IMR-90 (cell line): ENCODE results near the gene CWC22. TPM values are rescaled to one million over a fixed set of nuclear protein-coding genes. Genes with fewer than 3 reads are reported as not detected.

Experiments
- ATAC-seq: fragments of 200-7000 bp; cut with Tn5 transposase; 2 replicates; pipeline ENCODE4 v1.9.1; 2020; ENCODE audit warnings: low read depth, mild to moderate bottlenecking, moderate library complexity
- BruUV-seq: library from RNA; stranded (reverse); fragments of 400-500 nt; replicated peaks from 2 replicates; lab custom pipeline; 2021; lab: Mats Ljungman, UMichigan
- CTCF ChIA-PET: fragments of 300-600 bp; formaldehyde crosslinking; extraction: SDS; loops from one replicate; lab custom pipeline; 2021; ENCODE audit warnings: antibody characterized with exemption; lab: Yijun Ruan, JAX
- POLR2A ChIA-PET: fragments of 300-600 bp; sonication (Branson Sonifier 250); formaldehyde crosslinking; loops from one replicate; lab custom pipeline; 2022; ENCODE audit warnings: antibody characterized with exemption; ENCODE audit not compliant: unreplicated experiment; lab: Charles Lee
- DNase-seq: peaks from one replicate; pipeline ENCODE4 v3.0.0; 2013
- H2AFZ ChIP-seq: replicated peaks from 2 replicates; pipeline ENCODE3; 2013; ENCODE audit warnings: low read length, mild to moderate bottlenecking; ENCODE audit not compliant: poor library complexity
- H2AK5ac ChIP-seq: 2 replicates; pipeline ENCODE4 v1.6.1; 2013; ENCODE audit warnings: low read depth, low read length, inconsistent platforms
- H2AK9ac ChIP-seq: replicated peaks from 2 replicates; pipeline ENCODE3; 2013; ENCODE audit warnings: mild to moderate bottlenecking, low read depth, low read length, moderate library complexity; ENCODE audit not compliant: poor library complexity
- H2BK120ac ChIP-seq: 2 replicates; pipeline ENCODE4 v1.6.1; 2013; ENCODE audit warnings: low read depth, low read length, inconsistent platforms
- H2BK15ac ChIP-seq: 3 replicates; pipeline ENCODE4 v1.6.1; 2013; ENCODE audit warnings: low read depth, low read length, inconsistent platforms
- H2BK20ac ChIP-seq: 2 replicates; pipeline ENCODE4 v1.6.1; 2013; ENCODE audit warnings: low read depth, mild to moderate bottlenecking, inconsistent platforms, low read length, moderate library complexity
- H2BK5ac ChIP-seq: 2 replicates; pipeline ENCODE4 v1.6.1; 2013; ENCODE audit warnings: mild to moderate bottlenecking, low read depth, low read length, inconsistent platforms; ENCODE audit not compliant: poor library complexity, severe bottlenecking
- H3K14ac ChIP-seq: replicated peaks from 2 replicates; pipeline ENCODE4 v1.6.1; 2013; ENCODE audit warnings: low read depth, low read length, inconsistent platforms
- H3K18ac ChIP-seq: 2 replicates; pipeline ENCODE4 v1.6.1; 2013; ENCODE audit warnings: low read depth, low read length, control low read depth
- H3K23ac ChIP-seq: 2 replicates; pipeline ENCODE4 v1.6.1; 2013; ENCODE audit warnings: low read depth, low read length, inconsistent platforms
- H3K27ac ChIP-seq: 2 replicates; pipeline ENCODE4 v1.5.1; 2013; ENCODE audit warnings: mild to moderate bottlenecking, control low read depth, low read length; ENCODE audit not compliant: insufficient read depth
- H3K27me3 ChIP-seq: 2 replicates; pipeline ENCODE4 v1.6.1; 2013; ENCODE audit warnings: low read length; ENCODE audit not compliant: control insufficient read depth, insufficient read depth
- H3K36me3 ChIP-seq: 2 replicates; pipeline ENCODE4 v1.6.1; 2013; ENCODE audit warnings: low read length, mixed read lengths; ENCODE audit not compliant: control insufficient read depth, insufficient read depth
- H3K4ac ChIP-seq: 2 replicates; pipeline ENCODE4 v1.6.1; 2013; ENCODE audit warnings: low read depth, low read length, inconsistent platforms
- H3K4me1 ChIP-seq: 2 replicates; pipeline ENCODE4 v1.6.1; 2013; ENCODE audit warnings: low read length, mixed read lengths; ENCODE audit not compliant: control insufficient read depth, insufficient read depth
- H3K4me2 ChIP-seq: 2 replicates; pipeline ENCODE4 v1.6.1; 2013; ENCODE audit warnings: low read depth, mild to moderate bottlenecking, control low read depth, low read length, moderate library complexity
- H3K4me3 ChIP-seq: 2 replicates; pipeline ENCODE4 v1.5.1; 2013; ENCODE audit warnings: low read depth, mild to moderate bottlenecking, control low read depth, low read length, moderate library complexity; ENCODE audit not compliant: insufficient read depth
- H3K56ac ChIP-seq: 2 replicates; pipeline ENCODE4 v1.6.1; 2013; ENCODE audit warnings: low read length, inconsistent platforms; ENCODE audit not compliant: insufficient read depth; ENCODE audit errors: extremely low read depth
- H3K79me1 ChIP-seq, 2 experiments: 2 replicates each; pipeline ENCODE4 v1.6.1; 2013; ENCODE audit warnings: low read length in 2 of 2, inconsistent platforms in 1 of 2, low read depth in 1 of 2
- H3K9ac ChIP-seq: 2 replicates; pipeline ENCODE4 v1.6.1; 2013; ENCODE audit warnings: low read depth, low read length, control low read depth
- H3K9me1 ChIP-seq: 2 replicates; pipeline ENCODE4 v1.6.1; 2013; ENCODE audit warnings: low read length, inconsistent platforms; ENCODE audit not compliant: insufficient read depth
- H3K9me3 ChIP-seq: 2 replicates; pipeline ENCODE4 v1.6.1; 2013; ENCODE audit warnings: low read length; ENCODE audit not compliant: control insufficient read depth, insufficient read depth
- H4K20me1 ChIP-seq: 2 replicates; pipeline ENCODE4 v1.6.1; 2013; ENCODE audit warnings: low read length, inconsistent platforms; ENCODE audit not compliant: insufficient read depth
- H4K5ac ChIP-seq: 2 replicates; pipeline ENCODE4 v1.6.1; 2013; ENCODE audit warnings: mild to moderate bottlenecking, low read depth, low read length, control low read depth
- H4K8ac ChIP-seq, 2 experiments: 2 replicates each; pipeline ENCODE4 v1.6.1; 2013; ENCODE audit warnings: low read depth in 2 of 2, low read length in 2 of 2, control low read depth in 1 of 2, inconsistent platforms in 1 of 2
- H4K91ac ChIP-seq: 2 replicates; pipeline ENCODE4 v1.6.1; 2013; ENCODE audit warnings: low read depth, low read length, inconsistent platforms; ENCODE audit not compliant: insufficient read depth
- BHLHE40 ChIP-seq: fragments of 150-350 bp; IDR thresholded peaks from 2 replicates; pipeline ENCODE4 v1.6.1; 2016; ENCODE audit warnings: mild to moderate bottlenecking, low read depth, low read length
- CEBPB ChIP-seq: IDR thresholded peaks from 2 replicates; pipeline ENCODE4 v1.6.1; 2012; ENCODE audit warnings: low read depth, low read length, improper control_type of control experiment
- CHD1 ChIP-seq: IDR thresholded peaks from 2 replicates; pipeline ENCODE4 v1.6.1; 2012; ENCODE audit warnings: low read depth, low read length, improper control_type of control experiment
- FOS ChIP-seq: fragments of 150-350 bp; IDR thresholded peaks from 2 replicates; pipeline ENCODE4 v1.6.1; 2016; ENCODE audit warnings: low read depth, low read length
- MAFK ChIP-seq: IDR thresholded peaks from 2 replicates; pipeline ENCODE4 v1.6.1; 2012; ENCODE audit warnings: low read depth, low read length, improper control_type of control experiment
- MAZ ChIP-seq: IDR thresholded peaks from 2 replicates; pipeline ENCODE4 v1.6.1; 2012; ENCODE audit warnings: low read depth, mild to moderate bottlenecking, low read length, improper control_type of control experiment, moderate library complexity, borderline replicate concordance
- MXI1 ChIP-seq: IDR thresholded peaks from 2 replicates; pipeline ENCODE4 v1.6.1; 2012; ENCODE audit warnings: low read depth, mild to moderate bottlenecking, low read length, moderate library complexity, borderline replicate concordance
- NFE2L2 ChIP-seq: fragments of 150-350 bp; IDR thresholded peaks from 2 replicates; pipeline ENCODE4 v1.6.1; 2016; ENCODE audit warnings: low read depth, mild to moderate bottlenecking, low read length
- POLR2A ChIP-seq: IDR thresholded peaks from 2 replicates; pipeline ENCODE4 v1.6.1; 2012; ENCODE audit warnings: mild to moderate bottlenecking, low read depth, low read length
- RAD21 ChIP-seq: IDR thresholded peaks from 2 replicates; pipeline ENCODE4 v1.6.1; 2012; ENCODE audit warnings: low read length, improper control_type of control experiment
- RCOR1 ChIP-seq: IDR thresholded peaks from 2 replicates; pipeline ENCODE4 v1.6.1; 2012; ENCODE audit warnings: mild to moderate bottlenecking, low read length, improper control_type of control experiment; ENCODE audit not compliant: insufficient replicate concordance
- RFX5 ChIP-seq: IDR thresholded peaks from 2 replicates; pipeline ENCODE4 v1.8.0; 2012; ENCODE audit warnings: low read depth, mild to moderate bottlenecking, low read length, moderate library complexity
- SMC3 ChIP-seq: fragments of 150-350 bp; IDR thresholded peaks from 2 replicates; pipeline ENCODE4 v1.6.1; 2016; ENCODE audit warnings: low read depth, mild to moderate bottlenecking, antibody characterized with exemption, low read length, moderate library complexity
- WGBS, 2 experiments: methylation state at CpG; one replicate each; pipeline versions ENCODE4 v1.1.5 to v1.1.7; 2013; ENCODE audit warnings: missing lambda C conversion rate in 2 of 2; ENCODE audit not compliant: insufficient read length in 1 of 2; ENCODE audit errors: extremely low coverage in 2 of 2; 5-methylcytosine and 5-hydroxymethylcytosine counted together
- dilution Hi-C: fragments of 300-500 bp; cut with HindIII; formaldehyde crosslinking; loops from one replicate; pipeline ENCODE4 v1.14.3; 2018; ENCODE audit warnings: low sequenced_read_pairs; ENCODE audit not compliant: unreplicated experiment
- in situ Hi-C: fragments of 300-500 bp; cut with MboI; formaldehyde crosslinking; loops from 3 replicates; pipeline ENCODE4 v1.14.3; 2019; ENCODE audit warnings: low sequenced_read_pairs, inconsistent platforms, mixed read lengths
- intact Hi-C: fragments of 100-400 bp; cut with micrococcal nuclease; formaldehyde crosslinking; loops from 2 replicates; pipeline ENCODE4 v1.10.0; 2022
- polyA plus RNA-seq, 3 experiments: library from polyadenylated mRNA; depleted of rRNA; stranded (reverse); fragments of >200 nt; gene quantifications; 2 replicates each; pipeline ENCODE4 v1.2.3, GENCODE V29; 2012; ENCODE audit warnings: low replicate concordance in 1 of 3
- total RNA-seq: library from RNA; depleted of rRNA; stranded (reverse); fragments of >200 nt; gene quantifications from 2 replicates; pipeline ENCODE4 v1.2.3, GENCODE V29; 2012
- TF ChIP-seq, protein P1 (sequence below): conservative IDR thresholded peaks from 2 replicates; pipeline ENCODE4 v1.5.1; 2012; ENCODE audit warnings: mild to moderate bottlenecking, low read depth, low read length, improper control_type of control experiment
- TF ChIP-seq, protein P2 (sequence below): fragments of 150-350 bp; IDR thresholded peaks from 2 replicates; pipeline ENCODE4 v1.6.1; 2016; ENCODE audit warnings: low read depth, mild to moderate bottlenecking, low read length, moderate library complexity, borderline replicate concordance

The CWC22 gene
- total and polyA plus RNA-seq, 2 of the 4 experiments (the other 2 are of a cell fraction): 4.5 to 17.9 TPM

- H3K9me1 ChIP-seq: no peaks in the 10 kb centered on the region
- no peak overlapping the region for H3K9ac ChIP-seq
- ATAC-seq (peak; percentile 49), DNase-seq (no peak)
- no peak overlapping the region for H3K4ac ChIP-seq
- in situ Hi-C loops: no loop called here
- WGBS, 2 experiments: no CpG with 5 or more reads among the region's 5 CpGs
- H4K8ac ChIP-seq: no peak overlapping the region
- no peaks in the 10 kb centered on the region for H3K4me1 ChIP-seq
- H3K4me3 ChIP-seq: no peak overlapping the region
- H3K27ac ChIP-seq: no peak overlapping the region
- H3K27me3 ChIP-seq: no peaks in the 10 kb centered on the region
- no peak overlapping the region for H4K5ac ChIP-seq
- intact Hi-C loops: no loop called here
- H3K18ac ChIP-seq: no peak overlapping the region
- ChIA-PET CTCF (no interaction called here), POLR2A (no interaction called here)
- H2BK5ac ChIP-seq: no peak overlapping the region
- no peak overlapping the region for H2BK120ac ChIP-seq
- no peaks in the 10 kb centered on the region for H3K79me1 ChIP-seq
- no peak overlapping the region for H2BK15ac ChIP-seq
- no peaks in the 10 kb centered on the region for H4K20me1 ChIP-seq
- no peak overlapping the region for H2AK5ac ChIP-seq
- no TSS peak for BruUV-seq
- no peak for TF ChIP-seq RAD21
- TF ChIP-seq, protein P1, sequence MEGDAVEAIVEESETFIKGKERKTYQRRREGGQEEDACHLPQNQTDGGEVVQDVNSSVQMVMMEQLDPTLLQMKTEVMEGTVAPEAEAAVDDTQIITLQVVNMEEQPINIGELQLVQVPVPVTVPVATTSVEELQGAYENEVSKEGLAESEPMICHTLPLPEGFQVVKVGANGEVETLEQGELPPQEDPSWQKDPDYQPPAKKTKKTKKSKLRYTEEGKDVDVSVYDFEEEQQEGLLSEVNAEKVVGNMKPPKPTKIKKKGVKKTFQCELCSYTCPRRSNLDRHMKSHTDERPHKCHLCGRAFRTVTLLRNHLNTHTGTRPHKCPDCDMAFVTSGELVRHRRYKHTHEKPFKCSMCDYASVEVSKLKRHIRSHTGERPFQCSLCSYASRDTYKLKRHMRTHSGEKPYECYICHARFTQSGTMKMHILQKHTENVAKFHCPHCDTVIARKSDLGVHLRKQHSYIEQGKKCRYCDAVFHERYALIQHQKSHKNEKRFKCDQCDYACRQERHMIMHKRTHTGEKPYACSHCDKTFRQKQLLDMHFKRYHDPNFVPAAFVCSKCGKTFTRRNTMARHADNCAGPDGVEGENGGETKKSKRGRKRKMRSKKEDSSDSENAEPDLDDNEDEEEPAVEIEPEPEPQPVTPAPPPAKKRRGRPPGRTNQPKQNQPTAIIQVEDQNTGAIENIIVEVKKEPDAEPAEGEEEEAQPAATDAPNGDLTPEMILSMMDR: no peak
- TF ChIP-seq RCOR1: no peak
- TF ChIP-seq SMC3: no peak
- TF ChIP-seq CHD1: no peak
- TF ChIP-seq MAFK: no peak
- TF ChIP-seq MAZ: no peak
- TF ChIP-seq RFX5: no peak
- TF ChIP-seq, protein P2, sequence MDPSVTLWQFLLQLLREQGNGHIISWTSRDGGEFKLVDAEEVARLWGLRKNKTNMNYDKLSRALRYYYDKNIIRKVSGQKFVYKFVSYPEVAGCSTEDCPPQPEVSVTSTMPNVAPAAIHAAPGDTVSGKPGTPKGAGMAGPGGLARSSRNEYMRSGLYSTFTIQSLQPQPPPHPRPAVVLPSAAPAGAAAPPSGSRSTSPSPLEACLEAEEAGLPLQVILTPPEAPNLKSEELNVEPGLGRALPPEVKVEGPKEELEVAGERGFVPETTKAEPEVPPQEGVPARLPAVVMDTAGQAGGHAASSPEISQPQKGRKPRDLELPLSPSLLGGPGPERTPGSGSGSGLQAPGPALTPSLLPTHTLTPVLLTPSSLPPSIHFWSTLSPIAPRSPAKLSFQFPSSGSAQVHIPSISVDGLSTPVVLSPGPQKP: no peak
- TF ChIP-seq POLR2A: no peak
- no peak for TF ChIP-seq NFE2L2
- TF ChIP-seq MXI1: no peak
- no peak for TF ChIP-seq BHLHE40
- TF ChIP-seq FOS: no peak
- no peak for TF ChIP-seq CEBPB
- no peak overlapping the region for H3K56ac ChIP-seq
- no peak overlapping the region for H4K91ac ChIP-seq
- H2BK20ac ChIP-seq: no peak overlapping the region
- H3K14ac ChIP-seq: no peak overlapping the region
- no peak overlapping the region for H3K4me2 ChIP-seq
- dilution Hi-C loops: no loop called here
- no peak overlapping the region for H3K23ac ChIP-seq
- H3K36me3 ChIP-seq: no peaks in the 10 kb centered on the region
- no peaks in the 10 kb centered on the region for H3K9me3 ChIP-seq
- no peak overlapping the region for H2AK9ac ChIP-seq
- H2AFZ ChIP-seq: no peak overlapping the region
These were observed 106.4 kb downstream of the CWC22 start for GRCh38 chr2:179900655-179901054.
